SK-N-SH treated with all-trans-retinoic acid at 6 μM for 48 hours (cell line): Measurements from ENCODE around the gene PTPRN2.

Experiments
- ARNTL ChIP-seq: fragments of 450-650 bp; formaldehyde crosslinking; IDR thresholded peaks from 2 replicates; pipeline ENCODE4 v1.5.0; 2020; ENCODE audit warnings: low read depth, mild to moderate bottlenecking, moderate library complexity, borderline replicate concordance
- CSDC2 ChIP-seq: fragments of 250-450 bp; sonication (Bioruptor Pico); IDR thresholded peaks from 2 replicates; pipeline ENCODE4 v1.5.0; 2020; ENCODE audit warnings: mild to moderate bottlenecking, moderate library complexity
- ESRRG ChIP-seq: fragments of 250-450 bp; sonication (Bioruptor Pico); IDR thresholded peaks from 2 replicates; pipeline ENCODE4 v1.6.1; 2021; ENCODE audit warnings: mild to moderate bottlenecking
- GLIS3 ChIP-seq: fragments of 250-450 bp; sonication (Bioruptor Pico); IDR thresholded peaks from 2 replicates; pipeline ENCODE4 v1.5.0; 2020; ENCODE audit warnings: mild to moderate bottlenecking, moderate library complexity
- ISL1 ChIP-seq: fragments of 250-450 bp; sonication (Bioruptor Pico); IDR thresholded peaks from 2 replicates; pipeline ENCODE4 v2.1.2; 2022; ENCODE audit warnings: mild to moderate bottlenecking, moderate library complexity
- RARB ChIP-seq: fragments of 250-450 bp; sonication (Bioruptor Pico); IDR thresholded peaks from 2 replicates; pipeline ENCODE4 v1.8.0; 2021; ENCODE audit warnings: mild to moderate bottlenecking, moderate library complexity
- TCF4 ChIP-seq: fragments of 250-450 bp; sonication (Bioruptor Pico); IDR thresholded peaks from 2 replicates; pipeline ENCODE4 v1.8.0; 2021; ENCODE audit warnings: mild to moderate bottlenecking, moderate library complexity, borderline replicate concordance
- ZC3H10 ChIP-seq: fragments of 250-450 bp; sonication (Bioruptor Pico); IDR thresholded peaks from 2 replicates; pipeline ENCODE4 v1.5.1; 2021; ENCODE audit warnings: mild to moderate bottlenecking, moderate library complexity
- ZFP3 ChIP-seq: fragments of 250-450 bp; sonication (Bioruptor Pico); IDR thresholded peaks from 2 replicates; pipeline ENCODE4 v1.5.0; 2020; ENCODE audit warnings: mild to moderate bottlenecking, moderate library complexity
- ZFP30 ChIP-seq: fragments of 450-650 bp; formaldehyde crosslinking; IDR thresholded peaks from 2 replicates; pipeline ENCODE4 v1.5.0; 2022; ENCODE audit warnings: mild to moderate bottlenecking, moderate library complexity
- ZNF70 ChIP-seq: fragments of 450-650 bp; formaldehyde crosslinking; IDR thresholded peaks from 2 replicates; pipeline ENCODE4 v1.5.0; 2020; ENCODE audit warnings: mild to moderate bottlenecking, moderate library complexity
- TF ChIP-seq, protein P1 (sequence below): fragments of 250-450 bp; sonication (Bioruptor Pico); IDR thresholded peaks from 2 replicates; pipeline ENCODE4 v1.5.1; 2021; ENCODE audit warnings: mild to moderate bottlenecking, moderate library complexity
- TF ChIP-seq, protein P2 (sequence below): fragments of 250-450 bp; sonication (Bioruptor Pico); IDR thresholded peaks from 2 replicates; pipeline ENCODE4 v1.8.0; 2020; ENCODE audit warnings: mild to moderate bottlenecking, moderate library complexity, borderline replicate concordance
- TF ChIP-seq, protein P3 (sequence below): fragments of 250-450 bp; sonication (Bioruptor Pico); IDR thresholded peaks from 2 replicates; pipeline ENCODE4 v1.8.0; 2021; ENCODE audit warnings: low read depth, mild to moderate bottlenecking, moderate library complexity, borderline replicate concordance

- TF ChIP-seq ESRRG (CRISPR knock-in tag) (no peak), ARNTL (CRISPR knock-in tag) (no peak), ZFP3 (CRISPR knock-in tag) (no peak), ZFP30 (CRISPR knock-in tag) (no peak), RARB (no peak), ZC3H10 (CRISPR knock-in tag) (no peak), CSDC2 (no peak), GLIS3 (no peak), ISL1 (CRISPR knock-in tag) (no peak), TCF4 (CRISPR knock-in tag) (no peak), ZNF70 (CRISPR knock-in tag) (no peak)
- TF ChIP-seq, protein P1, sequence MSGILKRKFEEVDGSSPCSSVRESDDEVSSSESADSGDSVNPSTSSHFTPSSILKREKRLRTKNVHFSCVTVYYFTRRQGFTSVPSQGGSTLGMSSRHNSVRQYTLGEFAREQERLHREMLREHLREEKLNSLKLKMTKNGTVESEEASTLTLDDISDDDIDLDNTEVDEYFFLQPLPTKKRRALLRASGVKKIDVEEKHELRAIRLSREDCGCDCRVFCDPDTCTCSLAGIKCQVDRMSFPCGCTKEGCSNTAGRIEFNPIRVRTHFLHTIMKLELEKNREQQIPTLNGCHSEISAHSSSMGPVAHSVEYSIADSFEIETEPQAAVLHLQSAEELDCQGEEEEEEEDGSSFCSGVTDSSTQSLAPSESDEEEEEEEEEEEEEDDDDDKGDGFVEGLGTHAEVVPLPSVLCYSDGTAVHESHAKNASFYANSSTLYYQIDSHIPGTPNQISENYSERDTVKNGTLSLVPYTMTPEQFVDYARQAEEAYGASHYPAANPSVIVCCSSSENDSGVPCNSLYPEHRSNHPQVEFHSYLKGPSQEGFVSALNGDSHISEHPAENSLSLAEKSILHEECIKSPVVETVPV (CRISPR knock-in tag), result no peak
- TF ChIP-seq, protein P2, sequence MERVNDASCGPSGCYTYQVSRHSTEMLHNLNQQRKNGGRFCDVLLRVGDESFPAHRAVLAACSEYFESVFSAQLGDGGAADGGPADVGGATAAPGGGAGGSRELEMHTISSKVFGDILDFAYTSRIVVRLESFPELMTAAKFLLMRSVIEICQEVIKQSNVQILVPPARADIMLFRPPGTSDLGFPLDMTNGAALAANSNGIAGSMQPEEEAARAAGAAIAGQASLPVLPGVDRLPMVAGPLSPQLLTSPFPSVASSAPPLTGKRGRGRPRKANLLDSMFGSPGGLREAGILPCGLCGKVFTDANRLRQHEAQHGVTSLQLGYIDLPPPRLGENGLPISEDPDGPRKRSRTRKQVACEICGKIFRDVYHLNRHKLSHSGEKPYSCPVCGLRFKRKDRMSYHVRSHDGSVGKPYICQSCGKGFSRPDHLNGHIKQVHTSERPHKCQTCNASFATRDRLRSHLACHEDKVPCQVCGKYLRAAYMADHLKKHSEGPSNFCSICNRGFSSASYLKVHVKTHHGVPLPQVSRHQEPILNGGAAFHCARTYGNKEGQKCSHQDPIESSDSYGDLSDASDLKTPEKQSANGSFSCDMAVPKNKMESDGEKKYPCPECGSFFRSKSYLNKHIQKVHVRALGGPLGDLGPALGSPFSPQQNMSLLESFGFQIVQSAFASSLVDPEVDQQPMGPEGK (CRISPR knock-in tag), result no peak
- TF ChIP-seq, protein P3, sequence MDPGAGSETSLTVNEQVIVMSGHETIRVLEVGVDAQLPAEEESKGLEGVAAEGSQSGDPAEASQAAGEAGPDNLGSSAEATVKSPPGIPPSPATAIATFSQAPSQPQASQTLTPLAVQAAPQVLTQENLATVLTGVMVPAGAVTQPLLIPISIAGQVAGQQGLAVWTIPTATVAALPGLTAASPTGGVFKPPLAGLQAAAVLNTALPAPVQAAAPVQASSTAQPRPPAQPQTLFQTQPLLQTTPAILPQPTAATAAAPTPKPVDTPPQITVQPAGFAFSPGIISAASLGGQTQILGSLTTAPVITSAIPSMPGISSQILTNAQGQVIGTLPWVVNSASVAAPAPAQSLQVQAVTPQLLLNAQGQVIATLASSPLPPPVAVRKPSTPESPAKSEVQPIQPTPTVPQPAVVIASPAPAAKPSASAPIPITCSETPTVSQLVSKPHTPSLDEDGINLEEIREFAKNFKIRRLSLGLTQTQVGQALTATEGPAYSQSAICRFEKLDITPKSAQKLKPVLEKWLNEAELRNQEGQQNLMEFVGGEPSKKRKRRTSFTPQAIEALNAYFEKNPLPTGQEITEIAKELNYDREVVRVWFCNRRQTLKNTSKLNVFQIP (CRISPR knock-in tag), result no peak
These were observed 603.0 kb downstream of the PTPRN2 start for GRCh38 chr7:157984423-157985163.
